Loucy (cell line): ENCODE measurements around the gene VPS35L.

Experiments
- EZH2phosphoT487 ChIP-seq: fragments of 200-600 bp; IDR thresholded peaks from 2 replicates; pipeline ENCODE4 v1.6.1; 2018; ENCODE audit warnings: antibody characterized with exemption, mild to moderate bottlenecking, moderate library complexity, borderline replicate concordance
- TF ChIP-seq, protein P1 (sequence below): fragments of 200-600 bp; sonication (generic); conservative IDR thresholded peaks from 2 replicates; pipeline ENCODE4 v1.5.1; 2014; ENCODE audit warnings: mild to moderate bottlenecking, antibody characterized with exemption, low read length

DNA sequence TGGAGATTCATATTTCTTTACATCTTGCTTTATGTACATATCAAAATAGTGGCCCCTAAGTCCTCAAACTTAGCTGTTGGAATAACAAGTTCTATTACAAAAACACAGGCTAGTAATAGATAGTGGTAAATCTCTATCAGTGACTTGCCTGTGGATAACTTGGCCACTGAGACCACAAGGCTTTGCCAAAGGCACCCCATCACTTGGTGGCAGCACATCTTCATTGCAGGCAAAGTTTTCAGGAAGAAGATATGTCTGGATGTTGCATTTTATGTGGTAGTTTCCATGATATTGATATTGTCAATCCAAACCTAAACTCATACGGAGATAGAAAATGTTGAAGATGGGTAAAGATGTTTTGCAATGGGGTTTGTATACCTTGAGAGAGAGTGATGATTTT is 104.1 kb downstream of the VPS35L start:
- TF ChIP-seq, protein P1, sequence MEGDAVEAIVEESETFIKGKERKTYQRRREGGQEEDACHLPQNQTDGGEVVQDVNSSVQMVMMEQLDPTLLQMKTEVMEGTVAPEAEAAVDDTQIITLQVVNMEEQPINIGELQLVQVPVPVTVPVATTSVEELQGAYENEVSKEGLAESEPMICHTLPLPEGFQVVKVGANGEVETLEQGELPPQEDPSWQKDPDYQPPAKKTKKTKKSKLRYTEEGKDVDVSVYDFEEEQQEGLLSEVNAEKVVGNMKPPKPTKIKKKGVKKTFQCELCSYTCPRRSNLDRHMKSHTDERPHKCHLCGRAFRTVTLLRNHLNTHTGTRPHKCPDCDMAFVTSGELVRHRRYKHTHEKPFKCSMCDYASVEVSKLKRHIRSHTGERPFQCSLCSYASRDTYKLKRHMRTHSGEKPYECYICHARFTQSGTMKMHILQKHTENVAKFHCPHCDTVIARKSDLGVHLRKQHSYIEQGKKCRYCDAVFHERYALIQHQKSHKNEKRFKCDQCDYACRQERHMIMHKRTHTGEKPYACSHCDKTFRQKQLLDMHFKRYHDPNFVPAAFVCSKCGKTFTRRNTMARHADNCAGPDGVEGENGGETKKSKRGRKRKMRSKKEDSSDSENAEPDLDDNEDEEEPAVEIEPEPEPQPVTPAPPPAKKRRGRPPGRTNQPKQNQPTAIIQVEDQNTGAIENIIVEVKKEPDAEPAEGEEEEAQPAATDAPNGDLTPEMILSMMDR = no peak
- no peak for TF ChIP-seq EZH2phosphoT487
